ENCODE results near the gene ZBTB46.

Gene ZBTB46

GRCh38 chr20:63707558-63708300, 123.3 kb downstream of the ZBTB46 start, which contains the start of the genes ARFRP1 and ZGPAT:
Gene ARFRP1 (minus strand): TSS chr20:63707976. CDS start chr20:63707091, 885 bp downstream.
Gene ZGPAT (plus strand): TSS chr20:63708039. CDS start chr20:63708581, 542 bp downstream.
- DNase-seq: peak; percentile 35 to 98 (median 84)

GRCh38 chr20:63706852-63707557, 124.1 kb downstream of the ZBTB46 start:
- peak in 3 of 51 donors; percentile 31 to 62 (median 46) for DNase-seq

GRCh38 chr20:63706027-63706695, 124.9 kb downstream of the ZBTB46 start:
- DNase-seq: no peak

- DNase-seq: no peak
These were observed 125.6 kb downstream of the ZBTB46 start for GRCh38 chr20:63705232-63706026.

- no peak for DNase-seq
These were observed 126.3 kb downstream of the ZBTB46 start for GRCh38 chr20:63704749-63705117.

- DNase-seq: no peak
These were observed 126.9 kb downstream of the ZBTB46 start for GRCh38 chr20:63703976-63704748.

- DNase-seq: no peak
These were observed 127.5 kb downstream of the ZBTB46 start for GRCh38 chr20:63703471-63703975.

GRCh38 chr20:63702751-63703470, 128.2 kb downstream of the ZBTB46 start:
- DNase-seq: no peak

- DNase-seq: no peak
These were observed 128.9 kb downstream of the ZBTB46 start for GRCh38 chr20:63702036-63702665.

GRCh38 chr20:63701329-63702035, 129.6 kb downstream of the ZBTB46 start:
- DNase-seq: no peak

GRCh38 chr20:63701051-63701328, 130.1 kb downstream of the ZBTB46 start:
- DNase-seq: no peak

- no peak for DNase-seq
These were observed 130.6 kb downstream of the ZBTB46 start for GRCh38 chr20:63700199-63701050.

- DNase-seq: no peak
These were observed 131.4 kb downstream of the ZBTB46 start for GRCh38 chr20:63699466-63700198.

- peak in 1 of 51 donors; percentile 38 for DNase-seq
These were observed 132.2 kb downstream of the ZBTB46 start for GRCh38 chr20:63698739-63699465.

GRCh38 chr20:63697868-63698545, 133.1 kb downstream of the ZBTB46 start:
- no peak for DNase-seq
